HK-2 (cell line): Measurements from ENCODE around the gene IQCM.

Experiments used
- DNase-seq: peaks from one replicate; pipeline ENCODE4 v3.0.0-alpha.2; 2018; ENCODE audit not compliant: unreplicated experiment

IQCM gene, protein sequence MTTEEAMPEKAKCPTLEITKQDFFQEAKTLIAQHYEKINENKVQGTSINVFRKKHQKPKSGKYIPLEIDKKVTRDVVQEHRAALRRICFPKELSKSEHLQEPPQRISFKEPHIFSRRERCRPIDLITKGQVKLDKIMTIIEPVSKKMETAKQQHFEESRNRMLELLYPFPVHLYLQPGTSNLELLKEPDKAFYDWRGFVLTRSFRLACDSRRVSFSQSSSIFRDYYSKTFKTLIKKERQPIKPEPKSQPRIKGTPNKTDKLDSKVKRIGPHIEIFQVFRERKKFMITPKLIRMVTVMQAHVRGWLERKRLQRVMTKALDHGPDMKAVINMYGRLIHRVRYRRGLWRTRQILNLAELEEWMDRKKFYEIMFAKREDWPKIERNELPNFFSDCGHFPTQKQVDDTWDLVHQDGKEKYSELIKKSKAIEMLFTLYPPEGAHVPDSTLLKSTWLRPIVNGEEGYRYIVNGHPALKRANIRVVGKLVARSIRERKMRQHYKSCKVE

DNA sequence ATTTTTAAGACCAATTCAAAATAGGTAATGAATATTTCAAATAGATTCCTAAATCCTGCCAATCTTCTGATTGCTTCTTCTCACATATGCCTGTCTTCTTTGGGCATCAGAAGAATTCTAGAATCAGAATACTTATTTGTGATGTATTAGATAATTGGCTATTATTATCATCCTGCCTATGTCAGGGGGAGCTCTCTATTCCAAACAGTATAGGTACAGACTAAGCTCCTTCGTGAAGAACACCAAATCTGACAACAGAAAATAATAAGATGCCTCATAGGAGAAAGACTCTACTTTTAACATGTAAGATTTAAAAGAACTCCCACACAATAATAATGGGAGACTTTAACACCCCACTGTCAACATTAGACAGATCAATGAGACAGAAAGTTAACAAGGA is at the start of gene IQCM:
Gene IQCM (minus strand): TSS at position 101 of the 400 bp plus-strand sequence. CDS start 73,152 bp downstream, outside the sequence.
- no peak for DNase-seq

DNA sequence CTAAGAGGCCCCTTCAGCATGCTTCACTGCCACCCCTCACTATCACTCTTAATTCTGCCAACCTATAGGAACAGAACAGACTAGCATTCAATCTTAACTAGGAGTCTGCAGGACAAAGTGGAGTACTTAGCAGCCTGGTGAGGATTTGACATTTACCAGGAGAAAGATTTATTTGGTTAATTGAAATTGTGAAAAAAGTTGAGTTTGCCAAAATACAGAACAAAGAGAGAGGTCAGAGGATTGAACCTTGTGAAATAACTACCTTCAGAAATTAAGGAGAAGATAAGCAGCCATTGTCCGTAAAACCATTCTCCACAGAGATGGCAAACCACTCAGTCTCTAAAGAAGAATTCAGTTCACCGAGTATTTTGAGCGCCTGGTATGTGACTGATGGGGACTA is 41.8 kb upstream of the IQCM start:
- DNase-seq: no peak

DNA sequence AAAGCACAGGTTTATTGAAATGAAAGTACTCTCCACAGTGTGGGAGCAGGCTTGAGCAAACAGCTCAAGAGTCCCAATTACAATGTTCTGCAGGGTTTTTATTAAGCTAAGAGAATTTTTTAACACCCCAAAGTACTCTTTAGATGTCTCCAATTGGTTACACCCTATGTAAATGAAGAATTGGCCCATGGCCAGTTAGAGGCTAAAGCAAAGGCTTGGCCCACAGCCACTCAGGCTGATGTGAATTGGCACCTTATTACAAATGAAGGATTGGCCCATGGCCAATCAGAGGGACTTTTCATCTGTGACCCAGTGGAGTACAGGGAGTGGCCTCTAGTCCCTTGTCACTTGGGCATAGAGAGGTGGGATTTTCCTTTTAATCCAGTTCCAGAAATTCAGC is 30.1 kb upstream of the IQCM start:
- DNase-seq: no peak

DNA sequence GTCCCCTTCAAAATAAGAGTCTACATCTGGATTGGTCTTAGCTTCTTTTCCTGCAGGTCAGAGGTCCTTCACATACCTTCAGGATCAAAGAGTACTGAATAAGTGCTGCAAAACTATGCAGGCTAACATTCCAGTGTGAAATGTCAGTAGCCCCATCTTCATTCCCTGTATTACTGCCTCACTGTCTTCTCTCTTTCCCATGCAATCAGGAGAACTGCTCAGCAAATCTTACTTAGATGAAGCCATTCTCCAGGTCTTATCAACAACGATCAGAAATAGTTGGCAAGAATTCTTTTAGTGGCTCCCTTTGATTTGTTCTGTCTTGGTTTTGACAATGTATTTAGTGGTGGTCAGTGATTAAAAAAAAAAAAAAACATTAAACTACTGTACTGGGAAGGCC is 26.0 kb upstream of the IQCM start:
- DNase-seq: no peak

DNA sequence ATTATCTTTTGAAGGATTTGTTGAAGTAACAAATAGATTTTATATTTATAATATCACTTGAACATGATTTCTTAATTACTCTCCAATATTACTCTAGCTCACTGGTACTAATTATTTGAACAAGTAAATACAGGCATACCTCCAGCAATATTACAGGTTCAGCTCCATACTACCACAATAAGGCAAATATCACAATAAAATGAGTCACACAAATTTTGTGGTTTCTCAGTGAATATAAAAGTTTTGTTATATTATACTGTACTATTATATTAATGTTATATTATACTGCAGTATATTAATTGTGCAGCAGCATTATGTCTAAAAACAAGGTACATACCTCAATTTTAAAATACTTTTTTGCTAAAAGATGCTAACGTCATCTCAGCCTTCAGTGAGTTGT is 22.4 kb upstream of the IQCM start:
- no peak for DNase-seq

DNA sequence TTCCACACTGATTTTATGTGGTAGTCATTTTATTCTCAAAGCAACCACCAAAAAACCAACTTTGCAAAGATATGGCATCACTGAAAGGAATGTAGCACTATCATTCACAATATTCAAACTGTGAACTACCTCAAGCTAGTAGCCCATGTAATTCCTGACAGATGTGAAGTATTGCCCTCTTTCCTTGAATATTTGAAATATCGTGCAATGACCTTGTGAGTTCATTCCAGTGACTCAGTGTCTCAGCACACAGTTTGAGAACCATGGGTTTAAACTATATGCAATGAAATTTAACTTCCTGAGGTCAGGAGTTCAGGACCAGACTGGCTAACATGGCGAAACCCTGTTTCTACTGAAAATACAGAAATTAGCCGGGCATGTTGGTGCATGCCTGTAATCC is 20.9 kb upstream of the IQCM start:
- DNase-seq: no peak

DNA sequence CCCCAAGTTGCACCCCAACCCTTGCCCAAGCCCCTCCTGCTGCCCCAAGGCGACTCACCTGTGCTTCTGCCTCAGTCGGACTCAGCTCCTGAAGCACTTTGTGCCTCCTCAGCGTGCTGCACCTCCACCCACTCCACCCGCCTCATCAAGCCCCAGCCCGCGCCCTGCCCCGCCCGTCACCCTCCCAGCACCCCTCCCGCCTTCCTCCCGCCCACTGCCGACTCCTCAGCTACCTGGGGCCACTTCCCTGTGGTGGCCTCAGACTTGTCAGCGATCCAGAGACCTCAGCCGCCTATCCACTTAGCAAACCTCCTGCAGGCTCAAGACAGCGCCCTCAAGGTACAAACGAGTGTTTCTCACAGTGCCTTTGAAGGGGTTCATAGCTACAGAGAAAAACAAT is 19.6 kb upstream of the IQCM start:
- DNase-seq: no peak

DNA sequence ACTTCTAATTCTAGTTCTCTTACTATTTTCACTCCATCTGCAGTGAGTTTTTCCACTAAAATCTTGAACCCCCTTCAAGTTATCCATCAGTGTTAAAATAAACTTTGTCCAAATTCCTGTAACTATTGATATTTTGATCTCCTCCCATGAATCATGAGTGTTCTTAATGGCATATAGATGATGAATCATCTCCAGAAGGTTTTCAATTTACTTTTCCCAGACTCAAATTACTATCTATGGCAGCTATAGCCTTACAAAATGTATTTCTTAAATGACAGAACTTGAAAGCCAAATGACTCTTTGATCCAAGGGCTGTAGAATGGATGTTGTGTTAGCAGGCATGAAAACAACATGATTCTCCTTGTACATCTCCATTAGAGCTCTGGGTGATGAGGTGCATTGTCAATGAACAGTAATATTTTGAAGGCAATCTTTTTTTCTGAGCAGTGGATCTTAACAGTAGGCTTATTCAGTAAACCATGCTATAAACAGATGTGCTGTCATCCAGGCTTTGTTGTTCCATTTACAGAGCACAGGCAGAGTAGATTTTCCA is 16.1 kb upstream of the IQCM start:
- DNase-seq: no peak

DNA sequence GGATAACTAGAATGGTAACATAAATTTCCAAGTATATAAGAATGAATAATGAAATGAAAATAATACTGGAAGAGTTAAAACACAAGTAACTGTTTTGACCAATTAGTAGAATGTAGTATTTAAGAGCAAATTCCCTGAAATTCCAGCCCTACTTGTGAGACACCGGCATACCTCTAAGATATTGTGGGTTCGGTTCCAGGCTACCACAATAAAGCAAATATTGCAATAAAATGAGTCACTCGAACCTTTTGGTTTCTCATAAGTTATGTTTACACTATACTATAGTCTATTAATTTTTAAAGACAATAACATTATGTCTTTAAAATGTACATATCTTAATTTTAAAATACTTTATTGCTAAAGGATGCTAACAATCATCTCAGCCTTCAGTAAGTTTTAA is 15.2 kb upstream of the IQCM start:
- no peak for DNase-seq

DNA sequence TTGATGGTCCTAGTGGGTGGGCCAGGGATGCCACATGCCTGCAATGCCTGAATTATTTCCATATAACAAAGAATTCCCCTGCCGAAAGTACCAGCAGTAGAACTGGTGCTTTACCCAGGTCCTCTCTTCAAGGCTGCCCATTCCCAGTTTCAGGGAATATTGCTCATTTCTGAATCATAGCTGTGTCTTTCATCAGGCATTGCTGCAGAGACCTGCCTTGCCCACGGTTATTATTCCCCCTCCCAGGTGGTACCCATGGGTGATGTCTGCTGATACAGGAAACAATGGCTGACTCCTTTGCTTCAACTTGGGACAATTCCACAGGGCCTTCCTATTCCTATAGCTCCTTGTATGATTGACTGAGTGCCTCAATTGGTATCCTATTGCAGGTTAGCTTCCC is 9.7 kb upstream of the IQCM start:
- no peak for DNase-seq

DNA sequence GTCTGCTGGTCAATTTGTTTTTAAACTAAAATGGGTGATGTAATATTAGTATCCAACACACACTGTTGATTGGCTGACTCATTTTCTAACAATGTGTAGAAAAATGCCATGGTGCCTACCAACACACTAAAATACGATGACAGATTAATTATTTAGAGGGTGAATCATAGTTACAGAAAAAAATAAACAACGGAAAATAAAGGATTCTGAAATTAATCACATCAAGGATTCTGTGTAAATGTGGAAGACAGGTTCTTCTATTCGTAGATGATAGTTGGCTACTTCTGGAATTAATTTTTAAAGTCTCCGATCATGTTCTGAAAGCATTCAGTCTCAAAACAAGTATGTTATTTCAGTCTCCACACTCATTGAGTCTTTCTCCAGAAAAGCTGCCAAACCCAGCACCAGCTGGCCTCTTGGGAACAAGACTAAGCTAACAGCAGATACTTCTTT is 8.2 kb upstream of the IQCM start:
- no peak for DNase-seq

DNA sequence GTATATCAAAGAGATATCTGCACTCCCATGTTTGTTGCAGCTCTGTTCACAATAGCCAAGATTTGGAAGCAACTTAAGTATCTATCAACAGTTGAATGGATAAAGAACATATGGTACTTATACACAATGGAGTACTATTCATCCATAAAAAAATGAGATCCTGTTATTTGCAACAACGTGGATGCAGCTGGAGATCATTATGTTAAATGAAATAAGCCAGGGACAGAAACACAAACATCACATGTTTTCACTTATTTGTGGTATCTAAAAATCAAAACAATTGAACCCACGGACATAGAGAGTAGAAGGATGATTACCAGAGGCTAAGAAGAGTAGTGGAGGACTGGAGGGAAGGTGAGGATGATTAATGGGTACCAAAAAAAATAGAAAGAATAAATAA is 14.2 kb downstream of the IQCM start:
- DNase-seq: no peak

DNA sequence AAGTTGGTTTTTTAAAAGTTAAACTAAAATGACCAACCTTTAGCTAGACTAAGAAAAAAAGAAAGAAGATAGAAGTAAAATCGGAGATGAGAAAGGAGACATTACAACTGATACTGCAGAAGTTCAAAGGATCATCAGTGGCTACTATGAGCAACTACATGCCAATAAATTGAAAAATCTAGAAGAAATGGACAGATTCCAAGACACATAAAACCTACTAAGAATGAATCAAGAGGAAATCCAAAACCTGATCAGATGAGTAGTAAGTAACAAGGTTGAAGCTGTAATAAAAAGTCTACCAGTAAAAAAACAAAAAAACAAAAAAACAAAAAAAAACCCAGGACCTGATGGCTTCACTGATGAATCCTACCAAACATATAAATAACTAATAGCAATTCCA is 16.1 kb downstream of the IQCM start:
- no peak for DNase-seq

DNA sequence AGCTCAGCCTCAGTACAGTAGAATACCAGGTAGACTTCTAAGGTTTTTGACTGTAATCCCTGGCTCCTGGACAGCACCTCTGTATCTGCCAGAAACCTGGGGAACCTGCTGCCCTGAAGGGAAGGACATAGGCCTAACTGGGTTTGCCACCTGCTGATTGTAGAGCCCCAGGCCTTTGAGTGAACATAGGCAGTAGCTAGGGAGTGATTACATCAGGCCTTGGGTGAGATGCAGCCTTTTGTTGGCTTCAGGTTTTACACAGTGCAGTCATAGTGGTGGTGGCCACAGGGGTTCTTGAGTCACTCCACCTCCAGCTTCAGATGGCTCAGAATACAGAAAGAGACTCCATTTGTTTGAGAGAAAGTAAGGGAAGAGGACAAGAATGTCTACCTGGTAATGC is 19.3 kb downstream of the IQCM start:
- DNase-seq: no peak

DNA sequence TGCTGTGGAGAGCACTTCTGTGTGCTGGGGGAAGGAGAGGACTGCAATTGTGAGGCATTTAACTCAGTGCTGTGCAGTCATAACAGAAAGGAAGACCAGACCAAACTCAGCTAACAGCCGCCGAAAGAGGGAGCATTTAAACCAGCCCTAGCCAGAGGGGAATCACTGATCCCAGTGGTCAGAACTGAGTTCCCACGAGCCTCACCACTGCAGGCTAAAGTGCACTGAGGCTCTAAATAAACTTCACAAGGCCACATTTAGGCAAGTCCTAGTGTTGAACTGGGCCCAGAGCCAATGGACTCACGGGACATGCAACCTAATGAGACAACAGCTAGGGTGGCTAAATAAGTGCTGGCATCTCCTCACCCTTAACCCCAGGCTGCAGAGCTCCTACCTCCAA is 20.4 kb downstream of the IQCM start:
- no peak for DNase-seq

DNA sequence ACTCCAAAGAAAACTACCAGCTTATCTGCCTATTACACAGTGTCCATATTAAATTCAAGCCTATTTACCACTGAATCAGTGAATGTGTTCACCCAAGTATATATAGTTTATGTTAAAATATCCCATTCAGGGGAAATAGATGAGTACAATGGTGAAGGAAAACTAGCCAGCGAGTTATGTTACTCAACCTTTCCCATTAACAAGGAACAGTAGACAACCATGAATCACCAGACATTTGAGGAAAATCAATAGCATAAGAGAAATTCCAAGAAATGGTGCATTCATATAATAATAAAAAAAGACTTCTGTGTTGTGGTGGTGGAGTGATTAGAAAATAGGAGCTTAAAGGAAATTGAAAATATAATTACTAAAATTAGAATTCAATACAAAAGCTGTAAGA is 21.3 kb downstream of the IQCM start:
- no peak for DNase-seq

DNA sequence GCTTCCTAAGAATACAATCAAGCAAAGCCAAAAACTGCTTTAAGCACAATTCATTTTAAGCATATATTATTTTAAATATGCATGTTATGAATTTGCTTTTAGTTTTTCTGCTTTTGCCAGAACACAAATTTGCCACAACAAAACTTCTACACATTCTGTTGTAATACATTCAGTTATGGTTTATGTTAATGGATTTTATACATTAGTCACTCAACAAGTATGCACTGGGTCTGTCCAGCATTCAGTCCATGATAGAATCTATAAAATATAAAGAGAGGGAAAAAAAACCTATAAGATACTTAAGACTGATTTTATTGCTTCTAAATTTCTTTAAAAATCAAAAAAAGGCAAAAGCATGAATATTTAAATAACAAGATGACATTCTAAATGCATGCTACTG is 22.2 kb downstream of the IQCM start:
- no peak for DNase-seq

DNA sequence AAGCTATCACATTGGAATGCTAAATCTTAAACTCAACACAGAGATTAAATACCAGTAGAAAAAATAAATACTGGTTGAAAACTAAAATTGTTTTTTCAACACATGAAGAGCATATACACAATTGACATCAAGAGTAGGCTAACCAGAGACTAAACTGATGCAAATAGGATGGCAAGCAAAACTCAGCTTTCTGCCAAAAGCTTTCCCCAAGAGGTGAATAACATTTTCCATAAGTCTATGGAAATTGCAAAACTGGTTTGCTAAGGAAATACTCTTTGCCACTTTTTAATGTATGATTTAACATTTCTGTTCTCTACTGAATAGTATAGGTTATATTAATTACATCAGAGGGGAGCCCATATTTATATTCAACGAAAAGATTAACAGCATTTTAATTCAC is 23.8 kb downstream of the IQCM start:
- DNase-seq: no peak

DNA sequence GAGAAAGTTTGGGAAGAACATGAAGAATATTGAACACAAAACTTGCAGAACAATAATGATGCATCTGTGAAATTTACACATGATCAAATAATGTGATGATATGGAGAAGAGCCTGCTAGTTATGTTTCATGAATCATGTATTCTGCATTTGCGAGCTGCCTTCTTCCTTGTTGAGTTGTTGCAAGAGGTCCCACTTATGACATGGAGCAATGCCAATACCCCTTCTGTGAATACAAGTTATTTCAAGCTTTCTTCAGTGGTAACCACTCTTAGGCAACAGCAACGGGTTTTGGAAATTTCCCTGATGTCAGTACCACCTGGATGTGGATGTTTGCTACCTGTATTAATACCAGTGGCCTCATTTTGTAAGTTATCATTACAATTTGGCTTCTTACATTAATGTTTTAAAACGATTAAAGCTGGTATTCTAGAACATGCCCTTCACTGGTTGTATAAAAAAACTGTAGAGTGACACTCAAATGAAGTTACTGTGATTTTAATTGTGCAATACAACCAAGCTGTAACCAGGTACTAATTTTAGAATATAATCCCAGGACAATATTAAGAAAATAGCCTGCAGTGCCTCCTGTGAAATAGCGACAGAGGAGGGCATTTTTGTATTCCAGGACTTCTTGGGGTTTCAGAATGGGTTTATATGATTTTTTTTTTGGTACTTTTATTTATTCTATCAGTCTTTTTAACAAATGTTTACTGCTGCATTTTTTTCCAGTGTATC is 25.3 kb downstream of the IQCM start:
- DNase-seq: no peak

DNA sequence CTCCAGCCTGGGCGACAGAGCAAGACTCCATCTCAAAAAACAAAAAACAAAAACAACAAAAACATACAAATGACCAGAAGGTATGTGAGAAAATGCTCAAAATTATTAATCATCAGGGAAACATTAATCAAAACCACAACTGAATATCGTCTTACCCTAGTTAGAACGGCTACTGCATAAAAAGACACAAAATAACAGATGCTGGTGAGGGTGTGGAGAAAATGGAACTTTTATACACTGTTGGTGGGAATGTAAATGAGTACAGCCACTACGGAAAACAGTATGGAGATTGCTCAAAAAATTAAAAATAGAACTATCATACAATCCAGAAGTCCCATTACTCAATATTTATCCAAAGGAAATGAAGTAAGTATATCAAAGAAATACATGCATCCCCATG is 27.3 kb downstream of the IQCM start:
- DNase-seq: no peak

DNA sequence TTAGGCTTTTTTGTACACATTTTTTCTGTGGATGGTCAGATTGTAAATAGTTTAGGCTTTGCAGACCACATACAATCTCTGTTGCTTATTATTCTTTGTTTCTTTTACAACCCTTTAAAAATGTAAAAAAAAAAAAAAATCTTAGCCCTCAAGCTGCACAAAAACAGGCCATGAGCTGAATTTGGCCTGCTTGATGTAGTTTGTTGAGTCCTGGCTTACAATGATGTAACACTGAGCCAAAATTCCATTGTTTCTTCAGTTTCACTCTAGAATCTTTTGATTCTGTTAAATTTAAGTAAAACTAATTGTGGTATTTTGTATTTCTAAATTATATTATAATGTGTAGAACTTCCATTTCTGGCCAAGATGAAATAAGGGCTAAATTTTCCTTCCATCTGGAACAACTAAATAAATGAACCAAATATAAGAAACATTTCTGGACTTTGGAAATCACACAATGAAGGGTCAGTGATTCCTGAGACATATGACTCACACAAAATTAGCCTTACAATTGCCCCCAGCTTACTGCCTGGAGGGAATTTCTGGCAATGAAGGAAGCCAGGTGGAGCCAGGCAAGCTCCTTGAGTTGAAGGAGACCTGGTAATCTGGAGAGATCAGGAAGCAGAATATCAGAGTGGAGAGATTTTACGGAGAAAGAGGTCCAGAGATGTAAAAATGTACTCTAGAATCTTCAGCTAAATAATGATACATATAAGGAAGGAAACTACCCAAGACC is 29.8 kb downstream of the IQCM start:
- no peak for DNase-seq

DNA sequence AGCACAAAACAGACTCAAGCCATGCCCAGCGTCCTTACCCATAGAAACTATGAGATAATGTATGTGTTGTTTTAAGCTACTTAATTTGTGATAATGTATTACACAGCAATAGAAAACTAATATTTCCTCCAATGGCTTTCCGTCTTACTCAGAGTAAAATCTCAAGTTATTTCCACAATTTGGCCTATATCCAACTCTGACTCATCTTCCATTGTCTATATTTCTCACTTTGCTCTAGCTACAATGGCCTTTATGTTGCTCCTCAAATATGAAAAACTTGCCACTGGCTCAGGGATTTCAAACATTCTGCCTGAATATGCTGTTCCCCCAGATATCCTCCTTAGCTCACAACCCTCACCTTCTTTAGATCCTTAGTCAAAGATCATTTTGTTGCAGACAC is 31.6 kb downstream of the IQCM start:
- DNase-seq: no peak
